ENCODE results near the gene ATP11A. TPM values are rescaled to one million over a fixed set of nuclear protein-coding genes. Genes with fewer than 3 reads are reported as not detected.

ATP11A gene
- polyA plus RNA-seq, 2 donors = 4.2 to 6.7 TPM

GRCh38 chr13:112819816-112820215 lies 130.0 kb downstream of the ATP11A start:
- Histone ChIP-seq H3K4me1 (ENCODE audit: control insufficient read depth in 2 of 2, insufficient read depth in 2 of 2, low read length in 1 of 2) (no peaks in the 10 kb centered on the region), H3K36me3 (ENCODE audit: control insufficient read depth in 2 of 2, insufficient read depth in 2 of 2, low read length in 1 of 2) (peaks cover 3 to 29% of the 10 kb centered on the region in 2 donors), H3K9me3 (ENCODE audit: control insufficient read depth in 2 of 2, insufficient read depth in 1 of 2, low read depth in 1 of 2, low read length in 1 of 2) (peaks cover 0 to 2% of the 10 kb centered on the region in 2 donors), H3K27ac (ENCODE audit: low read depth in 2 of 2, low read length in 1 of 2) (no peak overlapping the region), H3K27me3 (ENCODE audit: control insufficient read depth in 1 of 2, insufficient read depth in 2 of 2, low read length in 2 of 2) (no peaks in the 10 kb centered on the region), H3K4me3 (ENCODE audit: low read depth in 1 of 2, low read length in 2 of 2) (no peak overlapping the region)
- whole genome bisulfite sequencing, 2 donors = 93 to 94% methylated on average over 29 of the region's 29 CpGs

GRCh38 chr13:112820318-112820717 lies 130.5 kb downstream of the ATP11A start:
- Histone ChIP-seq H3K4me3 (ENCODE audit: low read depth in 1 of 2, low read length in 2 of 2) (no peak overlapping the region), H3K4me1 (ENCODE audit: control insufficient read depth in 2 of 2, insufficient read depth in 2 of 2, low read length in 1 of 2) (no peaks in the 10 kb centered on the region), H3K9me3 (ENCODE audit: control insufficient read depth in 2 of 2, insufficient read depth in 1 of 2, low read depth in 1 of 2, low read length in 1 of 2) (peaks cover 0 to 2% of the 10 kb centered on the region in 2 donors), H3K27me3 (ENCODE audit: control insufficient read depth in 1 of 2, insufficient read depth in 2 of 2, low read length in 2 of 2) (no peaks in the 10 kb centered on the region), H3K36me3 (ENCODE audit: control insufficient read depth in 2 of 2, insufficient read depth in 2 of 2, low read length in 1 of 2) (peaks cover 3 to 28% of the 10 kb centered on the region in 2 donors), H3K27ac (ENCODE audit: low read depth in 2 of 2, low read length in 1 of 2) (no peak overlapping the region)
- WGBS, 2 donors = 93 to 96% methylated on average over 11 of the region's 11 CpGs

GRCh38 chr13:112821340-112822055 lies 131.7 kb downstream of the ATP11A start:
- no peaks in the 10 kb centered on the region for H3K4me1 ChIP-seq (ENCODE audit: control insufficient read depth in 2 of 2, insufficient read depth in 2 of 2, low read length in 1 of 2)
- peaks cover 3 to 28% of the 10 kb centered on the region in 2 donors for H3K36me3 ChIP-seq (ENCODE audit: control insufficient read depth in 2 of 2, insufficient read depth in 2 of 2, low read length in 1 of 2)
- H3K27ac ChIP-seq (ENCODE audit: low read depth in 2 of 2, low read length in 1 of 2) = no peak overlapping the region
- H3K4me3 ChIP-seq (ENCODE audit: low read depth in 1 of 2, low read length in 2 of 2) = no peak overlapping the region
- peaks cover 0 to 2% of the 10 kb centered on the region in 2 donors for H3K9me3 ChIP-seq (ENCODE audit: control insufficient read depth in 2 of 2, insufficient read depth in 1 of 2, low read depth in 1 of 2, low read length in 1 of 2)
- WGBS, 2 donors = 88 to 90% methylated on average over 19 of the region's 19 CpGs
- H3K27me3 ChIP-seq (ENCODE audit: control insufficient read depth in 1 of 2, insufficient read depth in 2 of 2, low read length in 2 of 2) = no peaks in the 10 kb centered on the region

GRCh38 chr13:112822851-112823250 lies 133.0 kb downstream of the ATP11A start:
- peaks cover 0 to 4% of the 10 kb centered on the region in 2 donors for H3K9me3 ChIP-seq (ENCODE audit: control insufficient read depth in 2 of 2, insufficient read depth in 1 of 2, low read depth in 1 of 2, low read length in 1 of 2)
- no peaks in the 10 kb centered on the region for H3K4me1 ChIP-seq (ENCODE audit: control insufficient read depth in 2 of 2, insufficient read depth in 2 of 2, low read length in 1 of 2)
- WGBS, 2 donors = 86 to 88% methylated on average over 11 of the region's 11 CpGs
- H3K36me3 ChIP-seq (ENCODE audit: control insufficient read depth in 2 of 2, insufficient read depth in 2 of 2, low read length in 1 of 2) = peaks cover 3 to 37% of the 10 kb centered on the region in 2 donors
- H3K4me3 ChIP-seq (ENCODE audit: low read depth in 1 of 2, low read length in 2 of 2) = no peak overlapping the region
- H3K27ac ChIP-seq (ENCODE audit: low read depth in 2 of 2, low read length in 1 of 2) = no peak overlapping the region
- no peaks in the 10 kb centered on the region for H3K27me3 ChIP-seq (ENCODE audit: control insufficient read depth in 1 of 2, insufficient read depth in 2 of 2, low read length in 2 of 2)

- Histone ChIP-seq H3K4me1 (ENCODE audit: control insufficient read depth in 2 of 2, insufficient read depth in 2 of 2, low read length in 1 of 2) (no peaks in the 10 kb centered on the region), H3K27ac (ENCODE audit: low read depth in 2 of 2, low read length in 1 of 2) (no peak overlapping the region), H3K36me3 (ENCODE audit: control insufficient read depth in 2 of 2, insufficient read depth in 2 of 2, low read length in 1 of 2) (peaks cover 3 to 31% of the 10 kb centered on the region in 2 donors), H3K9me3 (ENCODE audit: control insufficient read depth in 2 of 2, insufficient read depth in 1 of 2, low read depth in 1 of 2, low read length in 1 of 2) (peaks cover 0 to 2% of the 10 kb centered on the region in 2 donors), H3K27me3 (ENCODE audit: control insufficient read depth in 1 of 2, insufficient read depth in 2 of 2, low read length in 2 of 2) (no peaks in the 10 kb centered on the region), H3K4me3 (ENCODE audit: low read depth in 1 of 2, low read length in 2 of 2) (no peak overlapping the region)
- 90% methylated on average over 10 of the region's 10 CpGs for WGBS, 2 donors
Observed at GRCh38 chr13:112824429-112824828, 134.6 kb downstream of the ATP11A start.

GRCh38 chr13:112825071-112825470 lies 135.2 kb downstream of the ATP11A start:
- peaks cover 0 to 2% of the 10 kb centered on the region in 2 donors for H3K9me3 ChIP-seq (ENCODE audit: control insufficient read depth in 2 of 2, insufficient read depth in 1 of 2, low read depth in 1 of 2, low read length in 1 of 2)
- no peaks in the 10 kb centered on the region for H3K27me3 ChIP-seq (ENCODE audit: control insufficient read depth in 1 of 2, insufficient read depth in 2 of 2, low read length in 2 of 2)
- peaks cover 3 to 27% of the 10 kb centered on the region in 2 donors for H3K36me3 ChIP-seq (ENCODE audit: control insufficient read depth in 2 of 2, insufficient read depth in 2 of 2, low read length in 1 of 2)
- H3K27ac ChIP-seq (ENCODE audit: low read depth in 2 of 2, low read length in 1 of 2) = no peak overlapping the region
- 90 to 93% methylated on average over 11 of the region's 11 CpGs for WGBS, 2 donors
- no peaks in the 10 kb centered on the region for H3K4me1 ChIP-seq (ENCODE audit: control insufficient read depth in 2 of 2, insufficient read depth in 2 of 2, low read length in 1 of 2)
- H3K4me3 ChIP-seq (ENCODE audit: low read depth in 1 of 2, low read length in 2 of 2) = no peak overlapping the region

GRCh38 chr13:112825875-112826274 lies 136.0 kb downstream of the ATP11A start:
- WGBS, 2 donors = 93 to 97% methylated on average over 6 of the region's 6 CpGs
- Histone ChIP-seq H3K4me1 (ENCODE audit: control insufficient read depth in 2 of 2, insufficient read depth in 2 of 2, low read length in 1 of 2) (no peaks in the 10 kb centered on the region), H3K36me3 (ENCODE audit: control insufficient read depth in 2 of 2, insufficient read depth in 2 of 2, low read length in 1 of 2) (peaks cover 0 to 24% of the 10 kb centered on the region in 2 donors), H3K9me3 (ENCODE audit: control insufficient read depth in 2 of 2, insufficient read depth in 1 of 2, low read depth in 1 of 2, low read length in 1 of 2) (peaks cover 0 to 2% of the 10 kb centered on the region in 2 donors), H3K4me3 (ENCODE audit: low read depth in 1 of 2, low read length in 2 of 2) (no peak overlapping the region), H3K27me3 (ENCODE audit: control insufficient read depth in 1 of 2, insufficient read depth in 2 of 2, low read length in 2 of 2) (no peaks in the 10 kb centered on the region), H3K27ac (ENCODE audit: low read depth in 2 of 2, low read length in 1 of 2) (no peak overlapping the region)

- Histone ChIP-seq H3K27me3 (ENCODE audit: control insufficient read depth in 1 of 2, insufficient read depth in 2 of 2, low read length in 2 of 2) (no peaks in the 10 kb centered on the region), H3K36me3 (ENCODE audit: control insufficient read depth in 2 of 2, insufficient read depth in 2 of 2, low read length in 1 of 2) (peaks cover 0 to 30% of the 10 kb centered on the region in 2 donors), H3K4me1 (ENCODE audit: control insufficient read depth in 2 of 2, insufficient read depth in 2 of 2, low read length in 1 of 2) (no peaks in the 10 kb centered on the region), H3K9me3 (ENCODE audit: control insufficient read depth in 2 of 2, insufficient read depth in 1 of 2, low read depth in 1 of 2, low read length in 1 of 2) (peaks cover 0 to 3% of the 10 kb centered on the region in 2 donors), H3K27ac (ENCODE audit: low read depth in 2 of 2, low read length in 1 of 2) (no peak overlapping the region), H3K4me3 (ENCODE audit: low read depth in 1 of 2, low read length in 2 of 2) (no peak overlapping the region)
- 92 to 94% methylated on average over 14 of the region's 14 CpGs for WGBS, 2 donors
Observed at GRCh38 chr13:112826565-112826964, 136.7 kb downstream of the ATP11A start.

GRCh38 chr13:112828082-112828699 lies 138.4 kb downstream of the ATP11A start:
- Histone ChIP-seq H3K27ac (ENCODE audit: low read depth in 2 of 2, low read length in 1 of 2) (no peak overlapping the region), H3K36me3 (ENCODE audit: control insufficient read depth in 2 of 2, insufficient read depth in 2 of 2, low read length in 1 of 2) (peaks cover 3 to 42% of the 10 kb centered on the region in 2 donors)
- 91 to 96% methylated on average over 19 of the region's 19 CpGs for WGBS, 2 donors

More at GRCh38 chr13:112828082-112828699, 138.4 kb downstream of the ATP11A start:
- H3K27me3 ChIP-seq (ENCODE audit: control insufficient read depth in 1 of 2, insufficient read depth in 2 of 2, low read length in 2 of 2) = no peaks in the 10 kb centered on the region
- peaks cover 0 to 5% of the 10 kb centered on the region in 2 donors for H3K9me3 ChIP-seq (ENCODE audit: control insufficient read depth in 2 of 2, insufficient read depth in 1 of 2, low read depth in 1 of 2, low read length in 1 of 2)
- no peaks in the 10 kb centered on the region for H3K4me1 ChIP-seq (ENCODE audit: control insufficient read depth in 2 of 2, insufficient read depth in 2 of 2, low read length in 1 of 2)
- H3K4me3 ChIP-seq (ENCODE audit: low read depth in 1 of 2, low read length in 2 of 2) = no peak overlapping the region
